Endothelial cell of umbilical vein (primary cell): ENCODE results near the gene FAM229A.

Experiments used
- EZH2 ChIP-seq: IDR thresholded peaks from 2 replicates; pipeline ENCODE4 v1.6.1; 2012; ENCODE audit warnings: borderline replicate concordance, low read depth, mild to moderate bottlenecking, moderate library complexity, low read length, inconsistent platforms; ENCODE audit not compliant: severe bottlenecking
- FOS ChIP-seq: IDR thresholded peaks from 2 replicates; pipeline ENCODE4 v1.6.1; 2011; ENCODE audit warnings: mild to moderate bottlenecking, low read length, moderate library complexity, borderline replicate concordance; ENCODE audit not compliant: insufficient read depth
- GATA2 ChIP-seq: IDR thresholded peaks from 2 replicates; pipeline ENCODE4 v1.7.0; 2011; ENCODE audit warnings: low read depth, mild to moderate bottlenecking, moderate library complexity, mixed read lengths, low read length; ENCODE audit not compliant: insufficient read length, insufficient read depth
- JUN ChIP-seq: IDR thresholded peaks from 2 replicates; pipeline ENCODE4 v1.6.1; 2011; ENCODE audit warnings: borderline replicate concordance, low read depth; ENCODE audit not compliant: insufficient read length, insufficient read depth
- MYC ChIP-seq: IDR thresholded peaks from one replicate; pipeline ENCODE4 v1.6.1; 2011; ENCODE audit warnings: mild to moderate bottlenecking, low read depth, low read length
- POLR2A ChIP-seq: IDR thresholded peaks from 2 replicates; pipeline ENCODE4 v1.6.1; 2012; ENCODE audit warnings: low read depth, mild to moderate bottlenecking, control low read depth, low read length
- POLR2AphosphoS5 ChIP-seq: IDR thresholded peaks from 2 replicates; pipeline ENCODE4 v1.6.1; 2012; ENCODE audit warnings: low read depth, mild to moderate bottlenecking, control low read depth, low read length, moderate library complexity; ENCODE audit not compliant: insufficient read depth
- TF ChIP-seq, protein P1 (sequence below), 2 donors: IDR thresholded peaks; 1 replicate in 1 of 2; 2 replicates in 1 of 2; pipeline ENCODE4 v1.5.1; 2011; ENCODE audit warnings: low read length in 2 of 2, mild to moderate bottlenecking in 2 of 2, moderate library complexity in 2 of 2, control low read depth in 1 of 2, inconsistent platforms in 1 of 2, low read depth in 1 of 2; ENCODE audit not compliant: insufficient read depth in 1 of 2; ENCODE audit errors: extremely low read depth in 1 of 2
- TF ChIP-seq, protein P2 (sequence below): IDR thresholded peaks from 2 replicates; pipeline ENCODE4 v1.6.1; 2011; ENCODE audit not compliant: insufficient read depth, insufficient read length

DNA sequence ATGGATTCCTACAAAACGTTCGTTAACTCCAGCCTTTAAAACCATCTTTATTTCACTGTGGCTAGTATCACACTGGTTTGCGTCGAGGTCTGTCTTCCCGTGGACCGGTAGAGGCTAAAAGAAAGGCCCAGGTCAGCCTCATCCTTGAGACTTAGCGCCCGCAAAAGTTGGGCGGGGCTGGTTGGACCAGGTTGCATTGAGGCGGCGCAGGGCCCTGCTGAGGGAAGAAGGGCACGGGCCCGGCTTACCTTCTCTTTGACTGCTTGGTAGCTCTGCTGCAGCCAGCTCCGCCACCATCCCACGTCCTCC is 31.5 kb upstream of the FAM229A start:
- TF ChIP-seq POLR2A: no peak
- TF ChIP-seq, protein P1, sequence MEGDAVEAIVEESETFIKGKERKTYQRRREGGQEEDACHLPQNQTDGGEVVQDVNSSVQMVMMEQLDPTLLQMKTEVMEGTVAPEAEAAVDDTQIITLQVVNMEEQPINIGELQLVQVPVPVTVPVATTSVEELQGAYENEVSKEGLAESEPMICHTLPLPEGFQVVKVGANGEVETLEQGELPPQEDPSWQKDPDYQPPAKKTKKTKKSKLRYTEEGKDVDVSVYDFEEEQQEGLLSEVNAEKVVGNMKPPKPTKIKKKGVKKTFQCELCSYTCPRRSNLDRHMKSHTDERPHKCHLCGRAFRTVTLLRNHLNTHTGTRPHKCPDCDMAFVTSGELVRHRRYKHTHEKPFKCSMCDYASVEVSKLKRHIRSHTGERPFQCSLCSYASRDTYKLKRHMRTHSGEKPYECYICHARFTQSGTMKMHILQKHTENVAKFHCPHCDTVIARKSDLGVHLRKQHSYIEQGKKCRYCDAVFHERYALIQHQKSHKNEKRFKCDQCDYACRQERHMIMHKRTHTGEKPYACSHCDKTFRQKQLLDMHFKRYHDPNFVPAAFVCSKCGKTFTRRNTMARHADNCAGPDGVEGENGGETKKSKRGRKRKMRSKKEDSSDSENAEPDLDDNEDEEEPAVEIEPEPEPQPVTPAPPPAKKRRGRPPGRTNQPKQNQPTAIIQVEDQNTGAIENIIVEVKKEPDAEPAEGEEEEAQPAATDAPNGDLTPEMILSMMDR (IDR thresholded peaks at IDR 0.05; ENCODE audit: extremely low read depth in 1 of 2, insufficient read depth in 1 of 2, low read depth in 1 of 2, low read length in 2 of 2): no peak
- TF ChIP-seq EZH2: no peak
- TF ChIP-seq MYC: no peak
- TF ChIP-seq, protein P2, sequence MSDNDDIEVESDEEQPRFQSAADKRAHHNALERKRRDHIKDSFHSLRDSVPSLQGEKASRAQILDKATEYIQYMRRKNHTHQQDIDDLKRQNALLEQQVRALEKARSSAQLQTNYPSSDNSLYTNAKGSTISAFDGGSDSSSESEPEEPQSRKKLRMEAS: no peak
- no peak for TF ChIP-seq POLR2AphosphoS5
- TF ChIP-seq GATA2: no peak
- TF ChIP-seq JUN: no peak
- no peak for TF ChIP-seq FOS
